GM12878 (cell line): ENCODE measurements around the gene FKBP4. TPM values are rescaled to one million over a fixed set of nuclear protein-coding genes. Genes with fewer than 3 reads are reported as not detected.

Experiments
- ATAC-seq: fragments of 200-7000 bp; cut with Tn5 transposase; 3 replicates; pipeline ENCODE4 v1.9.1; 2020; ENCODE audit warnings: mild to moderate bottlenecking, moderate library complexity
- BruUV-seq: library from RNA; stranded (reverse); fragments of 400-500 nt; replicated peaks from 2 replicates; lab custom pipeline; 2021; lab: Mats Ljungman, UMichigan
- CTCF ChIA-PET: fragments of 300-600 bp; sonication (Branson Sonifier 250); formaldehyde crosslinking; extraction: SDS; loops from one replicate; lab custom pipeline; 2021; ENCODE audit warnings: inconsistent platforms; lab: Yijun Ruan, JAX
- POLR2A ChIA-PET: fragments of 350-600 bp; formaldehyde crosslinking; extraction: SDS; loops from one replicate; lab custom pipeline; 2021; ENCODE audit warnings: inconsistent platforms; lab: Charles Lee
- RAD21 ChIA-PET: fragments of 300-600 bp; sonication (Branson Sonifier 250); formaldehyde crosslinking; loops from one replicate; lab custom pipeline; 2023; ENCODE audit warnings: antibody characterized with exemption; ENCODE audit not compliant: unreplicated experiment; lab: Charles Lee
- SMC1A ChIA-PET: fragments of 300-600 bp; sonication (Branson Sonifier 250); formaldehyde crosslinking; loops from one replicate; lab custom pipeline; 2023; ENCODE audit not compliant: unreplicated experiment, uncharacterized antibody; lab: Charles Lee
- DNase-seq: peaks from one replicate; pipeline ENCODE4 v3.0.0-alpha.2; 2011; ENCODE audit warnings: low read depth, low spot score
- FAIRE-seq: peaks from 3 replicates; lab custom pipeline; 2011; peaks lifted over from hg19 to GRCh38; lab: Jason Lieb, UNC
- H2AFZ ChIP-seq: 2 replicates; pipeline ENCODE4 v1.6.0; 2011; ENCODE audit warnings: low read depth, low read length, control low read depth; ENCODE audit not compliant: control insufficient read depth
- H3K27ac ChIP-seq: 2 replicates; pipeline ENCODE4 v1.5.1; 2011; ENCODE audit warnings: control low read depth; ENCODE audit not compliant: control insufficient read depth, insufficient read depth
- H3K27me3 ChIP-seq, 2 experiments: replicated peaks in 1 of 2; 2 replicates each; pipeline versions ENCODE4 v1.6.0 to v1.6.1; 2011; ENCODE audit warnings: low read length in 1 of 2; ENCODE audit not compliant: control insufficient read depth in 2 of 2, insufficient read depth in 2 of 2
- H3K36me3 ChIP-seq, 2 experiments: 2 replicates each; pipeline ENCODE4 v1.5.1; 2011; ENCODE audit warnings: low read length in 1 of 2; ENCODE audit not compliant: control insufficient read depth in 2 of 2, insufficient read depth in 2 of 2
- H3K4me1 ChIP-seq: 2 replicates; pipeline ENCODE4 v1.6.1; 2011; ENCODE audit warnings: mild to moderate bottlenecking, low read length, moderate library complexity, mixed read lengths; ENCODE audit not compliant: control insufficient read depth, insufficient read depth
- H3K4me2 ChIP-seq: 2 replicates; pipeline ENCODE4 v1.6.0; 2011; ENCODE audit warnings: control low read depth; ENCODE audit not compliant: control insufficient read depth, insufficient read depth
- H3K4me3 ChIP-seq: fragments of 200-600 bp; sonication (generic); 2 replicates; pipeline ENCODE4 v1.5.1; 2016
- H3K79me2 ChIP-seq: 2 replicates; pipeline ENCODE4 v1.6.0; 2011; ENCODE audit warnings: low read length; ENCODE audit not compliant: control insufficient read depth, insufficient read depth
- H3K9ac ChIP-seq: 2 replicates; pipeline ENCODE4 v1.8.0; 2011; ENCODE audit warnings: low read length, control low read depth, mixed read lengths; ENCODE audit not compliant: control insufficient read depth, insufficient read depth
- H3K9me3 ChIP-seq: replicated peaks from 3 replicates; pipeline ENCODE4 v1.5.1; 2011; ENCODE audit warnings: mild to moderate bottlenecking, low read length; ENCODE audit not compliant: control insufficient read depth, insufficient read depth
- H4K20me1 ChIP-seq: 2 replicates; pipeline ENCODE4 v1.6.0; 2011; ENCODE audit not compliant: control insufficient read depth, insufficient read depth
- BMI1 ChIP-seq: fragments of 450-650 bp; IDR thresholded peaks from 2 replicates; pipeline ENCODE4 v1.6.1; 2016; ENCODE audit warnings: mild to moderate bottlenecking, moderate library complexity, borderline replicate concordance
- CREB1 ChIP-seq: IDR thresholded peaks from 2 replicates; pipeline ENCODE4 v1.6.1; 2012; ENCODE audit warnings: low read depth, mild to moderate bottlenecking, inconsistent platforms
- CREM ChIP-seq: IDR thresholded peaks from 2 replicates; pipeline ENCODE4 v1.6.1; 2014; ENCODE audit warnings: antibody characterized with exemption, low read depth
- GATAD2B ChIP-seq: fragments of 450-650 bp; conservative IDR thresholded peaks from 2 replicates; pipeline ENCODE4 v1.6.1; 2017; ENCODE audit warnings: low read depth, mild to moderate bottlenecking, moderate library complexity
- IRF4 ChIP-seq: IDR thresholded peaks from 2 replicates; pipeline ENCODE4 v1.6.1; 2011; ENCODE audit warnings: low read depth, low read length
- KLF5 ChIP-seq: fragments of 450-650 bp; IDR thresholded peaks from 2 replicates; pipeline ENCODE4 v1.6.1; 2014; ENCODE audit warnings: mild to moderate bottlenecking; ENCODE audit not compliant: partially characterized antibody
- MEF2A ChIP-seq: IDR thresholded peaks from 2 replicates; pipeline ENCODE4 v1.6.1; 2011; ENCODE audit warnings: low read depth, mild to moderate bottlenecking, low read length, moderate library complexity; ENCODE audit not compliant: insufficient read depth
- NRF1 ChIP-seq: conservative IDR thresholded peaks from 2 replicates; pipeline ENCODE4 v1.6.1; 2011; ENCODE audit warnings: mild to moderate bottlenecking, low read depth, low read length, improper control_type of control experiment
- RAD51 ChIP-seq: fragments of 450-650 bp; IDR thresholded peaks from 2 replicates; pipeline ENCODE4 v1.6.1; 2016; ENCODE audit warnings: moderate library complexity, mild to moderate bottlenecking, inconsistent platforms
- SMAD5 ChIP-seq: IDR thresholded peaks from 2 replicates; pipeline ENCODE4 v1.6.1; 2016; ENCODE audit warnings: antibody characterized with exemption, low read depth
- TBL1XR1 ChIP-seq: IDR thresholded peaks from 2 replicates; pipeline ENCODE4 v1.6.1; 2012; ENCODE audit warnings: low read depth, low read length, improper control_type of control experiment
- WRNIP1 ChIP-seq: IDR thresholded peaks from 2 replicates; pipeline ENCODE4 v1.6.1; 2011; ENCODE audit warnings: low read depth, low read length, improper control_type of control experiment, borderline replicate concordance
- ZBTB11 ChIP-seq: fragments of 450-650 bp; formaldehyde crosslinking; IDR thresholded peaks from 2 replicates; pipeline ENCODE4 v1.5.0; 2022; ENCODE audit warnings: mild to moderate bottlenecking, missing genetic modification characterization
- ZNF622 ChIP-seq: fragments of 450-650 bp; IDR thresholded peaks from 2 replicates; pipeline ENCODE4 v1.6.1; 2017; ENCODE audit warnings: mild to moderate bottlenecking, inconsistent platforms
- ZSCAN29 ChIP-seq: fragments of 450-650 bp; IDR thresholded peaks from 2 replicates; pipeline ENCODE4 v1.6.1; 2017; ENCODE audit warnings: mild to moderate bottlenecking, moderate library complexity
- WGBS: methylation state at CpG from one replicate; pipeline ENCODE4 v1.1.6; 2016; ENCODE audit warnings: low lambda C conversion rate; ENCODE audit not compliant: insufficient replicate concordance, insufficient coverage; ENCODE audit errors: missing lambda C conversion rate; 5-methylcytosine and 5-hydroxymethylcytosine counted together
- in situ Hi-C: fragments of 300-500 bp; cut with MboI; formaldehyde crosslinking; loops from 9 replicates; pipeline ENCODE4 v1.14.3; 2018; ENCODE audit warnings: mixed read lengths
- intact Hi-C: fragments of 100-400 bp; cut with micrococcal nuclease; formaldehyde crosslinking; loops from one replicate; pipeline ENCODE4 v1.14.2; 2022; ENCODE audit not compliant: unreplicated experiment
- polyA plus RNA-seq, 11 experiments: library from polyadenylated mRNA; depleted of rRNA in 4 of 11; unstranded in 6 of 11; stranded (reverse) in 5 of 11; fragments of >200 nt; fragmentation: Nextera tagmentation in 4 of 11; fragmentation: Illumina TruSeq in 1 of 11; extraction: Ambion mirVana in 4 of 11; extraction: Trizol in 1 of 11; gene quantifications; 1 replicate in 1 of 11; 2 replicates in 10 of 11; pipeline versions ENCODE4 v1.2.1 to v1.2.3, GENCODE V29; 2011 to 2016; ENCODE audit warnings: inconsistent platforms in 2 of 11, missing spikeins in 2 of 11, low read depth in 1 of 11
- total RNA-seq, 4 experiments: library from RNA; depleted of rRNA in 3 of 4; stranded (reverse); fragments of >200 nt in 3 of 4; fragmentation: Illumina TruSeq in 1 of 4; extraction: Trizol in 1 of 4; gene quantifications; 2 replicates each; pipeline versions ENCODE4 v1.2.1 to v1.2.3, GENCODE V29; 2013 to 2021
- TF ChIP-seq, protein P1 (sequence below): fragments of 450-650 bp; IDR thresholded peaks from 2 replicates; pipeline ENCODE4 v1.6.1; 2017; ENCODE audit warnings: low read depth, mild to moderate bottlenecking, moderate library complexity
- TF ChIP-seq, protein P2 (sequence below): fragments of 450-650 bp; IDR thresholded peaks from 2 replicates; pipeline ENCODE4 v1.6.1; 2018; ENCODE audit warnings: borderline replicate concordance, mild to moderate bottlenecking; ENCODE audit not compliant: partially characterized antibody

The FKBP4 gene
- total and polyA plus RNA-seq, 10 of the 15 experiments (the other 5 are each of a cell fraction or from before 2014, with no cell fraction given), result 8.9 to 90.0 (median 45.4) TPM

GRCh38 chr12:2819810-2820209, 25.0 kb downstream of the FKBP4 start:
- H3K36me3 ChIP-seq, result peaks cover 3 to 16% of the 10 kb centered on the region in 2 experiments
- no TSS peak for BruUV-seq
- intact Hi-C loops, result no loop called here
- SMC1A ChIA-PET, result no interaction called here
- no peaks in the 10 kb centered on the region for H3K79me2 ChIP-seq
- RAD21 ChIA-PET, result no interaction called here
- DNase-seq, result no peak
- H2AFZ ChIP-seq, result no peak overlapping the region
- ATAC-seq, result no peak
- H3K4me3 ChIP-seq, result no peak overlapping the region
- TF ChIP-seq IRF4 (no peak), BMI1 (no peak), GATAD2B (no peak), ZBTB11 (CRISPR knock-in tag) (no peak), ZSCAN29 (no peak), CREM (no peak), TBL1XR1 (no peak), NRF1 (no peak), CREB1 (no peak), MEF2A (no peak), RAD51 (no peak), WRNIP1 (no peak), KLF5 (no peak), ZNF622 (no peak), SMAD5 (no peak)
- TF ChIP-seq, protein P1, sequence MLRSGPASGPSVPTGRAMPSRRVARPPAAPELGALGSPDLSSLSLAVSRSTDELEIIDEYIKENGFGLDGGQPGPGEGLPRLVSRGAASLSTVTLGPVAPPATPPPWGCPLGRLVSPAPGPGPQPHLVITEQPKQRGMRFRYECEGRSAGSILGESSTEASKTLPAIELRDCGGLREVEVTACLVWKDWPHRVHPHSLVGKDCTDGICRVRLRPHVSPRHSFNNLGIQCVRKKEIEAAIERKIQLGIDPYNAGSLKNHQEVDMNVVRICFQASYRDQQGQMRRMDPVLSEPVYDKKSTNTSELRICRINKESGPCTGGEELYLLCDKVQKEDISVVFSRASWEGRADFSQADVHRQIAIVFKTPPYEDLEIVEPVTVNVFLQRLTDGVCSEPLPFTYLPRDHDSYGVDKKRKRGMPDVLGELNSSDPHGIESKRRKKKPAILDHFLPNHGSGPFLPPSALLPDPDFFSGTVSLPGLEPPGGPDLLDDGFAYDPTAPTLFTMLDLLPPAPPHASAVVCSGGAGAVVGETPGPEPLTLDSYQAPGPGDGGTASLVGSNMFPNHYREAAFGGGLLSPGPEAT, result no peak
- TF ChIP-seq, protein P2, sequence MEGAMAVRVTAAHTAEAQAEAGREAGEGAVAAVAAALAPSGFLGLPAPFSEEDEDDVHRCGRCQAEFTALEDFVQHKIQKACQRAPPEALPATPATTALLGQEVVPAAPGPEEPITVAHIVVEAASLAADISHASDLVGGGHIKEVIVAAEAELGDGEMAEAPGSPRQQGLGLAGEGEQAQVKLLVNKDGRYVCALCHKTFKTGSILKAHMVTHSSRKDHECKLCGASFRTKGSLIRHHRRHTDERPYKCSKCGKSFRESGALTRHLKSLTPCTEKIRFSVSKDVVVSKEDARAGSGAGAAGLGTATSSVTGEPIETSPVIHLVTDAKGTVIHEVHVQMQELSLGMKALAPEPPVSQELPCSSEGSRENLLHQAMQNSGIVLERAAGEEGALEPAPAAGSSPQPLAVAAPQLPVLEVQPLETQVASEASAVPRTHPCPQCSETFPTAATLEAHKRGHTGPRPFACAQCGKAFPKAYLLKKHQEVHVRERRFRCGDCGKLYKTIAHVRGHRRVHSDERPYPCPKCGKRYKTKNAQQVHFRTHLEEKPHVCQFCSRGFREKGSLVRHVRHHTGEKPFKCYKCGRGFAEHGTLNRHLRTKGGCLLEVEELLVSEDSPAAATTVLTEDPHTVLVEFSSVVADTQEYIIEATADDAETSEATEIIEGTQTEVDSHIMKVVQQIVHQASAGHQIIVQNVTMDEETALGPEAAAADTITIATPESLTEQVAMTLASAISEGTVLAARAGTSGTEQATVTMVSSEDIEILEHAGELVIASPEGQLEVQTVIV, result no peak
- H3K27me3 ChIP-seq, result no peaks in the 10 kb centered on the region
- H3K9ac ChIP-seq, result no peak overlapping the region
- no peak overlapping the region for H3K27ac ChIP-seq
- H3K9me3 ChIP-seq, result no peaks in the 10 kb centered on the region
- in situ Hi-C loops, result no loop called here
- no peak overlapping the region for H3K4me2 ChIP-seq
- CTCF ChIA-PET, result interaction anchor here (0.6 to 0.8 kb wide), 3 partner anchors 23 to 1218 kb away, joined by 3 to 4 read pairs (median 3); no protein-coding TSS in a partner anchor
- no peaks in the 10 kb centered on the region for H4K20me1 ChIP-seq
- H3K4me1 ChIP-seq, result no peaks in the 10 kb centered on the region
- POLR2A ChIA-PET, result no interaction called here
- FAIRE-seq, result no peak
- WGBS, result 98% methylated on average over 15 of the region's 15 CpGs
